H1 (cell line): Measurements from ENCODE around the gene ZNF487. TPM values are rescaled to one million over a fixed set of nuclear protein-coding genes. Genes with fewer than 3 reads are reported as not detected.

Source experiments
- CTCF ChIA-PET: fragments of 300-600 bp; sonication (Branson Sonifier 250); formaldehyde crosslinking; loops from one replicate; lab custom pipeline; 2021; ENCODE audit not compliant: partially characterized antibody; lab: Charles Lee
- POLR2A ChIA-PET: fragments of 300-600 bp; sonication (Branson Sonifier 250); formaldehyde crosslinking; loops from one replicate; lab custom pipeline; 2021; ENCODE audit warnings: inconsistent platforms; ENCODE audit not compliant: partially characterized antibody; lab: Charles Lee
- DNase-seq, 2 experiments: peaks; one replicate each; pipeline versions ENCODE4 v3.0.0 to v3.0.0-alpha.2; 2010 to 2022; ENCODE audit warnings: low spot score in 2 of 2, low read depth in 1 of 2, mixed read lengths in 1 of 2
- FAIRE-seq: peaks from 2 replicates; lab custom pipeline; 2011; peaks lifted over from hg19 to GRCh38; lab: Jason Lieb, UNC
- H2AFZ ChIP-seq: 2 replicates; pipeline ENCODE4 v1.8.1; 2012; ENCODE audit warnings: low read length, inconsistent platforms
- H2AK5ac ChIP-seq: 2 replicates; pipeline ENCODE4 v1.6.1; 2013; ENCODE audit warnings: low read depth, low read length
- H2BK120ac ChIP-seq: replicated peaks from 2 replicates; pipeline ENCODE3; 2013; ENCODE audit warnings: low read depth, low read length, inconsistent platforms
- H2BK12ac ChIP-seq: 2 replicates; pipeline ENCODE4 v1.6.1; 2013; ENCODE audit warnings: low read depth, low read length
- H2BK15ac ChIP-seq: 2 replicates; pipeline ENCODE4 v1.6.1; 2013; ENCODE audit warnings: low read length
- H2BK20ac ChIP-seq: 2 replicates; pipeline ENCODE4 v1.6.1; 2013; ENCODE audit warnings: low read length
- H2BK5ac ChIP-seq: 2 replicates; pipeline ENCODE4 v1.6.1; 2013; ENCODE audit warnings: low read depth, low read length
- H3K14ac ChIP-seq: 2 replicates; pipeline ENCODE4 v1.6.1; 2013; ENCODE audit warnings: inconsistent platforms; ENCODE audit not compliant: insufficient read length
- H3K18ac ChIP-seq: 2 replicates; pipeline ENCODE4 v1.6.1; 2013; ENCODE audit warnings: low read length; ENCODE audit errors: extremely low read depth
- H3K23ac ChIP-seq: 2 replicates; pipeline ENCODE4 v1.6.1; 2013; ENCODE audit warnings: inconsistent platforms; ENCODE audit not compliant: insufficient read length
- H3K23me2 ChIP-seq: 2 replicates; pipeline ENCODE4 v1.6.1; 2013; ENCODE audit warnings: low read depth, low read length
- H3K27ac ChIP-seq: 2 replicates; pipeline ENCODE4 v1.6.1; 2011; ENCODE audit warnings: low read depth, low read length, inconsistent platforms
- H3K27me3 ChIP-seq, 4 experiments: replicated peaks in 1 of 4; 1 replicate in 1 of 4; 2 replicates in 3 of 4; pipeline versions ENCODE4 v1.6.1 to v1.8.1; 2011 to 2013; ENCODE audit warnings: low read length in 3 of 4, mild to moderate bottlenecking in 3 of 4, inconsistent platforms in 2 of 4, mixed read lengths in 2 of 4, moderate library complexity in 1 of 4; ENCODE audit not compliant: control insufficient read depth in 3 of 4, insufficient read depth in 3 of 4; ENCODE audit errors: extremely low read depth in 1 of 4
- H3K36me3 ChIP-seq, 4 experiments: 2 replicates each; pipeline versions ENCODE4 v1.6.1 to v1.8.1; 2011 to 2013; ENCODE audit warnings: mild to moderate bottlenecking in 4 of 4, low read length in 3 of 4, moderate library complexity in 2 of 4, control low read depth in 1 of 4, inconsistent platforms in 1 of 4; ENCODE audit not compliant: insufficient read depth in 4 of 4, control insufficient read depth in 2 of 4
- H3K4ac ChIP-seq: replicated peaks from 2 replicates; pipeline ENCODE3; 2013; ENCODE audit warnings: low read length, low read depth, mixed read lengths, inconsistent platforms; ENCODE audit not compliant: insufficient read length
- H3K4me1 ChIP-seq, 4 experiments: replicated peaks in 1 of 4; 1 replicate in 1 of 4; 2 replicates in 3 of 4; pipeline versions ENCODE4 v1.6.1 to v1.8.1; 2011 to 2013; ENCODE audit warnings: low read length in 3 of 4, inconsistent platforms in 2 of 4, mixed read lengths in 1 of 4; ENCODE audit not compliant: insufficient read depth in 4 of 4, control insufficient read depth in 3 of 4
- H3K4me2 ChIP-seq, 2 experiments: 2 replicates each; pipeline versions ENCODE4 v1.6.1 to v1.8.1; 2011 to 2013; ENCODE audit warnings: low read depth in 2 of 2, low read length in 2 of 2, control low read depth in 1 of 2, inconsistent platforms in 1 of 2, mild to moderate bottlenecking in 1 of 2; ENCODE audit not compliant: insufficient read depth in 1 of 2
- H3K4me3 ChIP-seq, 4 experiments: fragments of 200-600, 300-600 bp in 1 of 4; sonication (generic), shearing (Covaris generic), sonication (Bioruptor Twin) in 1 of 4; 2 replicates each; pipeline versions ENCODE4 v1.5.1 to v1.8.1; 2011 to 2016; ENCODE audit warnings: low read length in 4 of 4, low read depth in 3 of 4, control low read depth in 2 of 4, inconsistent platforms in 2 of 4, mild to moderate bottlenecking in 2 of 4, mixed read lengths in 1 of 4, moderate library complexity in 1 of 4; ENCODE audit not compliant: insufficient read depth in 2 of 4; ENCODE audit errors: extremely low read depth in 1 of 4
- H3K56ac ChIP-seq: replicated peaks from 2 replicates; pipeline ENCODE3; 2013; ENCODE audit warnings: low read depth, mild to moderate bottlenecking, mixed read lengths, low read length, inconsistent platforms; ENCODE audit not compliant: insufficient read length
- H3K79me1 ChIP-seq: 2 replicates; pipeline ENCODE4 v1.6.1; 2013; ENCODE audit warnings: low read depth, low read length, control low read depth
- H3K79me2 ChIP-seq, 2 experiments: 2 replicates each; pipeline versions ENCODE4 v1.6.1 to v1.8.1; 2012 to 2013; ENCODE audit warnings: low read length in 2 of 2, mild to moderate bottlenecking in 2 of 2, inconsistent platforms in 1 of 2; ENCODE audit not compliant: insufficient read depth in 2 of 2, control insufficient read depth in 1 of 2
- H3K9ac ChIP-seq, 4 experiments: replicated peaks in 1 of 4; 1 replicate in 1 of 4; 2 replicates in 3 of 4; pipeline versions ENCODE4 v1.6.1 to v1.8.1; 2011 to 2013; ENCODE audit warnings: low read depth in 3 of 4, low read length in 3 of 4, control low read depth in 2 of 4, mild to moderate bottlenecking in 2 of 4, moderate library complexity in 2 of 4, inconsistent platforms in 1 of 4; ENCODE audit errors: extremely low read depth in 1 of 4
- H3K9me3 ChIP-seq, 2 experiments: 2 replicates each; pipeline versions ENCODE4 v1.6.1 to v1.8.1; 2012 to 2013; ENCODE audit warnings: mild to moderate bottlenecking in 2 of 2, moderate library complexity in 2 of 2, control low read depth in 1 of 2, inconsistent platforms in 1 of 2, low read depth in 1 of 2, low read length in 1 of 2, mixed read lengths in 1 of 2; ENCODE audit not compliant: insufficient read depth in 2 of 2
- H4K20me1 ChIP-seq, 2 experiments: replicated peaks in 1 of 2; 2 replicates each; pipeline versions ENCODE3 to v1.8.1; 2011 to 2013; ENCODE audit warnings: inconsistent platforms in 2 of 2, low read length in 2 of 2, mild to moderate bottlenecking in 1 of 2; ENCODE audit not compliant: insufficient read depth in 2 of 2, control insufficient read depth in 1 of 2
- H4K5ac ChIP-seq: 2 replicates; pipeline ENCODE4 v1.6.1; 2013; ENCODE audit warnings: low read length, low read depth, mixed read lengths, inconsistent platforms; ENCODE audit not compliant: insufficient read length
- H4K8ac ChIP-seq: 2 replicates; pipeline ENCODE4 v1.8.0; 2013; ENCODE audit warnings: mild to moderate bottlenecking, moderate library complexity, low read length, inconsistent platforms; ENCODE audit not compliant: insufficient read depth; ENCODE audit errors: extremely low read depth
- H4K91ac ChIP-seq: replicated peaks from 2 replicates; pipeline ENCODE3; 2013; ENCODE audit warnings: low read length, mixed read lengths, inconsistent platforms; ENCODE audit not compliant: insufficient read length
- ATF3 ChIP-seq: IDR thresholded peaks from 2 replicates; pipeline ENCODE4 v1.6.1; 2011; ENCODE audit warnings: low read depth, mild to moderate bottlenecking, low read length; ENCODE audit not compliant: insufficient read depth
- FOSL1 ChIP-seq: IDR thresholded peaks from 2 replicates; pipeline ENCODE4 v1.6.1; 2011; ENCODE audit warnings: mild to moderate bottlenecking, low read depth, low read length, moderate library complexity; ENCODE audit not compliant: insufficient read depth
- HDAC6 ChIP-seq: IDR thresholded peaks from one replicate; pipeline ENCODE4 v1.7.1; 2012; ENCODE audit warnings: low read depth, mild to moderate bottlenecking, inconsistent platforms, low read length, moderate library complexity
- KDM1A ChIP-seq: fragments of 200-600, 300-600 bp; sonication (generic); IDR thresholded peaks from 2 replicates; pipeline ENCODE4 v1.7.1; 2016; ENCODE audit warnings: mild to moderate bottlenecking, low read length, borderline replicate concordance
- RNF2 ChIP-seq: fragments of 200-900, 300-1000 bp; sonication (generic); IDR thresholded peaks from 2 replicates; pipeline ENCODE4 v1.7.1; 2016; ENCODE audit warnings: borderline replicate concordance, low read depth, mild to moderate bottlenecking, antibody characterized with exemption, low read length; ENCODE audit not compliant: poor library complexity, severe bottlenecking; ENCODE audit errors: missing control alignments
- SP2 ChIP-seq: IDR thresholded peaks from 2 replicates; pipeline ENCODE4 v1.6.1; 2012; ENCODE audit warnings: mild to moderate bottlenecking, low read length, inconsistent platforms
- SRF ChIP-seq: IDR thresholded peaks from 2 replicates; pipeline ENCODE4 v1.6.1; 2011; ENCODE audit warnings: mild to moderate bottlenecking, low read depth, low read length, moderate library complexity
- WGBS, 2 experiments: shearing (Covaris generic) in 1 of 2; methylation state at CpG; one replicate each; pipeline versions ENCODE4 v1.1.6 to v1.1.7; 2013 to 2015; ENCODE audit warnings: low lambda C conversion rate in 2 of 2, mixed read lengths in 2 of 2, inconsistent platforms in 1 of 2, low coverage in 1 of 2, missing lambda C conversion rate in 1 of 2; ENCODE audit not compliant: insufficient replicate concordance in 2 of 2, insufficient coverage in 1 of 2, insufficient read length in 1 of 2; ENCODE audit errors: extremely low coverage in 1 of 2, missing lambda C conversion rate in 1 of 2; 5-methylcytosine and 5-hydroxymethylcytosine counted together
- polyA plus RNA-seq, 7 experiments: library from polyadenylated mRNA; depleted of rRNA in 3 of 7; stranded (reverse) in 5 of 7; unstranded in 2 of 7; fragments of >200 nt in 5 of 7; fragments of 200-250 nt in 2 of 7; gene quantifications; 1 replicate in 5 of 7; 2 replicates in 1 of 7; 4 replicates in 1 of 7; pipeline versions ENCODE4 v1.2.1 to v1.2.3, GENCODE V29; 2011 to 2013; ENCODE audit warnings: missing spikeins in 2 of 7, mixed read lengths in 2 of 7
- total RNA-seq: library from RNA; stranded (reverse); fragmentation: NEBNext Ultra II Directional; extraction: Animal tissue kit (Norgen Biotek cat#: 25700); gene quantifications from 2 replicates; pipeline ENCODE4 v1.2.1, GENCODE V29; 2021

Gene ZNF487
- total and polyA plus RNA-seq, 2 of the 8 experiments (the other 6 are each of a cell fraction or from before 2014, with no cell fraction given): 1.9 to 2.5 TPM

- H4K20me1 ChIP-seq: no peaks in the 10 kb centered on the region
- H3K27ac ChIP-seq: no peak overlapping the region
- WGBS, 2 experiments: 90% methylated on average over 2 of the region's 2 CpGs; no CpG with 5 or more reads in 1 of the 2 experiments
- no peak overlapping the region for H3K56ac ChIP-seq
- no peak overlapping the region for H2BK12ac ChIP-seq
- H3K79me1 ChIP-seq: no peaks in the 10 kb centered on the region
- H3K4ac ChIP-seq: no peak overlapping the region
- H2BK20ac ChIP-seq: no peak overlapping the region
- no peak overlapping the region for H3K14ac ChIP-seq
- no peak overlapping the region for H4K91ac ChIP-seq
- DNase-seq (no peak), FAIRE-seq (no peak)
- no peak overlapping the region for H3K18ac ChIP-seq
- H3K36me3 ChIP-seq: peaks cover 0 to 4% (median 0%) of the 10 kb centered on the region in 4 experiments; a peak in 1 of 8 replicates
- no peak overlapping the region for H2BK5ac ChIP-seq
- no peak overlapping the region for H3K4me3 ChIP-seq
- no peak overlapping the region for H3K9ac ChIP-seq
- no peak overlapping the region for H2BK15ac ChIP-seq
- POLR2A ChIA-PET: interaction anchor here (0.6 kb wide), 1 partner anchor 108 kb away, joined by 3 read pairs; no protein-coding TSS in a partner anchor
- H3K23ac ChIP-seq: no peak overlapping the region
- no peak overlapping the region for H2BK120ac ChIP-seq
- H3K4me2 ChIP-seq: no peak overlapping the region
- no peak overlapping the region for H4K8ac ChIP-seq
- TF ChIP-seq KDM1A: no peak
- no peak for TF ChIP-seq SP2
- TF ChIP-seq HDAC6: no peak
- no peak for TF ChIP-seq ATF3
- TF ChIP-seq FOSL1: no peak
- TF ChIP-seq SRF: no peak
- no peak for TF ChIP-seq RNF2
- H4K5ac ChIP-seq: no peak overlapping the region
- no peaks in the 10 kb centered on the region for H3K4me1 ChIP-seq
- H3K9me3 ChIP-seq: peaks cover 5 to 17% of the 10 kb centered on the region in 2 experiments; a peak in 2 of 4 replicates
- CTCF ChIA-PET: no interaction called here
- H3K23me2 ChIP-seq: no peaks in the 10 kb centered on the region
- no peaks in the 10 kb centered on the region for H3K27me3 ChIP-seq
- no peak overlapping the region for H2AFZ ChIP-seq
- H2AK5ac ChIP-seq: no peak overlapping the region
- H3K79me2 ChIP-seq: no peaks in the 10 kb centered on the region
Observed at GRCh38 chr10:43444897-43445466, 8.1 kb downstream of the ZNF487 start.
